ENCODE measurements around the gene THSD1. TPM values are rescaled to one million over a fixed set of nuclear protein-coding genes. Genes with fewer than 3 reads are reported as not detected.
"Not testable (repeated sequence)": the region's sequence is repeated elsewhere in the genome, so short reads cannot be mapped to it uniquely, and the experiment has no call there.

THSD1 gene
- polyA plus RNA-seq, 1 of the 3 experiments (the other 2 are of a cell fraction): 8.9 TPM

DNA sequence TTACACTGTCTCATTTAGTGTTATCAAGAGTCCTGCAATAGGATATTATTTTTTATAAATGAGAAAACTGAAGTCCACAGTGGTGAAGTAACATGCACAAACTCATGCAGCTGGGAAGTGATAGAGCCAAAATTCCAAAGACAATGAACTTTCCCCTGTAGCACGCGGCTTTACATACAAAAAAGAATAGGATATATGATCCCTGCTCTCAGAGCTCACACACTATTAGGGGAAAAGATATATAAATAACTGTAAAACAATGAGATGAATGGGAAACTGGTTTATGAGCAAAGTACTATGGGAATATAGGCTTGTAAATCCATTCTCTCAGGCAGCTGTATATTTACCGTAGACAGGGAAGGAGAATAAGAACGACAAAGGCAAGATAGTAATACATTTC is 39.7 kb downstream of the THSD1 start:
- POLR2A ChIA-PET: no interaction called here
- WGBS (ENCODE audit: low lambda C conversion rate): 94% methylated on average over 4 of the region's 4 CpGs
- no peaks in the 10 kb centered on the region for H3K27me3 ChIP-seq (ENCODE audit: insufficient read depth)
- H3K9me2 ChIP-seq: no peaks in the 10 kb centered on the region
- no peak overlapping the region for H3K27ac ChIP-seq (ENCODE audit: low read depth in 2 of 2, low read length in 1 of 2)
- TF ChIP-seq YY1 (IDR thresholded peaks at IDR 0.05; ENCODE audit: low read depth) (no peak), SMC3 (IDR thresholded peaks at IDR 0.05; ENCODE audit: low read depth, low read length) (no peak), TEAD4 (IDR thresholded peaks at IDR 0.05; ENCODE audit: borderline replicate concordance, insufficient read depth) (no peak), GATA2 (CRISPR knock-in tag; IDR thresholded peaks at IDR 0.05) (no peak), ELF1 (IDR thresholded peaks at IDR 0.05) (no peak), NFIC (IDR thresholded peaks at IDR 0.05; ENCODE audit: borderline replicate concordance) (no peak), RAD21 (IDR thresholded peaks at IDR 0.05; ENCODE audit: low read length) (no peak), SIN3A (IDR thresholded peaks at IDR 0.05; ENCODE audit: borderline replicate concordance, low read depth, low read length) (no peak), MXI1 (IDR thresholded peaks at IDR 0.05; ENCODE audit: low read depth, low read length) (no peak)
- TF ChIP-seq, protein P1, sequence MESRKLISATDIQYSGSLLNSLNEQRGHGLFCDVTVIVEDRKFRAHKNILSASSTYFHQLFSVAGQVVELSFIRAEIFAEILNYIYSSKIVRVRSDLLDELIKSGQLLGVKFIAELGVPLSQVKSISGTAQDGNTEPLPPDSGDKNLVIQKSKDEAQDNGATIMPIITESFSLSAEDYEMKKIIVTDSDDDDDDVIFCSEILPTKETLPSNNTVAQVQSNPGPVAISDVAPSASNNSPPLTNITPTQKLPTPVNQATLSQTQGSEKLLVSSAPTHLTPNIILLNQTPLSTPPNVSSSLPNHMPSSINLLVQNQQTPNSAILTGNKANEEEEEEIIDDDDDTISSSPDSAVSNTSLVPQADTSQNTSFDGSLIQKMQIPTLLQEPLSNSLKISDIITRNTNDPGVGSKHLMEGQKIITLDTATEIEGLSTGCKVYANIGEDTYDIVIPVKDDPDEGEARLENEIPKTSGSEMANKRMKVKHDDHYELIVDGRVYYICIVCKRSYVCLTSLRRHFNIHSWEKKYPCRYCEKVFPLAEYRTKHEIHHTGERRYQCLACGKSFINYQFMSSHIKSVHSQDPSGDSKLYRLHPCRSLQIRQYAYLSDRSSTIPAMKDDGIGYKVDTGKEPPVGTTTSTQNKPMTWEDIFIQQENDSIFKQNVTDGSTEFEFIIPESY (IDR thresholded peaks at IDR 0.05; ENCODE audit: borderline replicate concordance, low read depth): no peak
- TF ChIP-seq, protein P2, sequence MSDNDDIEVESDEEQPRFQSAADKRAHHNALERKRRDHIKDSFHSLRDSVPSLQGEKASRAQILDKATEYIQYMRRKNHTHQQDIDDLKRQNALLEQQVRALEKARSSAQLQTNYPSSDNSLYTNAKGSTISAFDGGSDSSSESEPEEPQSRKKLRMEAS (IDR thresholded peaks at IDR 0.05; ENCODE audit: low read depth): no peak
- TF ChIP-seq, protein P3, sequence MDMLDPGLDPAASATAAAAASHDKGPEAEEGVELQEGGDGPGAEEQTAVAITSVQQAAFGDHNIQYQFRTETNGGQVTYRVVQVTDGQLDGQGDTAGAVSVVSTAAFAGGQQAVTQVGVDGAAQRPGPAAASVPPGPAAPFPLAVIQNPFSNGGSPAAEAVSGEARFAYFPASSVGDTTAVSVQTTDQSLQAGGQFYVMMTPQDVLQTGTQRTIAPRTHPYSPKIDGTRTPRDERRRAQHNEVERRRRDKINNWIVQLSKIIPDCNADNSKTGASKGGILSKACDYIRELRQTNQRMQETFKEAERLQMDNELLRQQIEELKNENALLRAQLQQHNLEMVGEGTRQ (IDR thresholded peaks at IDR 0.05; ENCODE audit: borderline replicate concordance, low read depth, low read length): no peak
- H3K9me3 ChIP-seq: no peaks in the 10 kb centered on the region
- H3K9ac ChIP-seq: no peak overlapping the region
- CTCF ChIA-PET: interaction anchor here (0.9 to 1.8 kb wide), 2 partner anchors 8 to 85 kb away, joined by 3 to 6 read pairs; no protein-coding TSS in a partner anchor
- no peak for DNase-seq
- H2AFZ ChIP-seq (ENCODE audit: low read depth): no peak overlapping the region
- no peak overlapping the region for H3K4me3 ChIP-seq (ENCODE audit: low read depth in 2 of 2, low read length in 1 of 2)
- H3K79me2 ChIP-seq (ENCODE audit: insufficient read depth): no peaks in the 10 kb centered on the region
- no peaks in the 10 kb centered on the region for H3K36me3 ChIP-seq (replicated peaks in 1 of 2; ENCODE audit: control insufficient read depth in 1 of 2, insufficient read depth in 2 of 2, low read length in 1 of 2)
- H3K4me2 ChIP-seq: no peak overlapping the region
- H3F3A ChIP-seq (replicated peaks; ENCODE audit: insufficient read depth): no peaks in the 10 kb centered on the region
- H4K20me1 ChIP-seq (ENCODE audit: insufficient read depth): no peaks in the 10 kb centered on the region
- H3K4me1 ChIP-seq (ENCODE audit: control insufficient read depth in 1 of 2, insufficient read depth in 2 of 2, low read depth in 1 of 2, low read length in 1 of 2): no peaks in the 10 kb centered on the region

DNA sequence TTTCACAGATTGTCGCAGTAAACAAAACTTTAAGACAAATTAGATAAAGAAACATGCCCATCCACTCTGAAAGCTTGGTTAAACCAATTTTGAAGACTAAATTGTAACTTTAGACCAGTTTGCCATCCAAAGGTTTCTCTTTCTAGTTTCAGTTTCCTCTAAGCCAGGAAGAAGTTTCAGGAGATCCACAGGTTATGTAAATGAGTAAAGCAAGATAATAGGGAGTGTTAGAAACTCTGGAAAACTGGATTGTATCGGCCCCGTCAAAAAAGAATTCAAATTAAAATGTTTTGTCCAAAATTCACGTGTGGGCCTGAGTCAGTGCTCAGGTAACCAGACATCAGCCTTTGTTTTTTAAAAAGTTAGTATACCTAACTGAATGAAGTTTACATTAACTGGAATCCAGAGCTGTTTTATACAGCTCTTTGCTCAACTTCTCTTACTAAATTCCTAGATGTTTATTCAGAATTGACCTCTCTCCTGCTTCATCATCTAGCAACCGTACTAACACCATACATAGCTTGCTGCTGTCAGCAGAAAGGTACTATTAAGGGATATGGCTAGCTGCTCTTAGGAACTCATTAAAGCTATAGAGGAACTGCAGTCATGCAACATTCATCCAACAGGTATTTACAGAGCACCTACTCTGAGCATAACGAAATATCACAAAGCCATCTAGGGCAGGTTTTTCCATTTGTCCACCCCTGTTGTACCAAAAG is 43.6 kb downstream of the THSD1 start:
- H3K27me3 ChIP-seq (ENCODE audit: insufficient read depth); H3K4me1 ChIP-seq (ENCODE audit: control insufficient read depth in 1 of 2, insufficient read depth in 2 of 2, low read depth in 1 of 2, low read length in 1 of 2); H3K9ac ChIP-seq; H3F3A ChIP-seq (replicated peaks; ENCODE audit: insufficient read depth); H3K9me2 ChIP-seq; H2AFZ ChIP-seq (ENCODE audit: low read depth); H4K20me1 ChIP-seq (ENCODE audit: insufficient read depth); H3K27ac ChIP-seq (ENCODE audit: low read depth in 2 of 2, low read length in 1 of 2); DNase-seq; H3K4me3 ChIP-seq (ENCODE audit: low read depth in 2 of 2, low read length in 1 of 2); POLR2A ChIA-PET; H3K4me2 ChIP-seq; H3K79me2 ChIP-seq (ENCODE audit: insufficient read depth); H3K36me3 ChIP-seq (replicated peaks in 1 of 2; ENCODE audit: control insufficient read depth in 1 of 2, insufficient read depth in 2 of 2, low read length in 1 of 2); H3K9me3 ChIP-seq: not testable (repeated sequence)
- CTCF ChIA-PET: interaction anchor here (1.4 kb wide), 1 partner anchor 88 kb away, joined by 4 read pairs; the partner anchor contains the start of gene VPS36
- WGBS (ENCODE audit: low lambda C conversion rate): 94% methylated on average over 4 of the region's 6 CpGs

Measured in SK-N-SH (cell line).